Measurements from ENCODE around the gene MYO16. TPM values are rescaled to one million over a fixed set of nuclear protein-coding genes. Genes with fewer than 3 reads are reported as not detected.
"Not testable (repeated sequence)": the region's sequence is repeated elsewhere in the genome, so short reads cannot be mapped to it uniquely, and the experiment has no call there.

Gene MYO16
- total RNA-seq, 2 donors from 2014 or later: 1.6 to 3.2 TPM

GRCh38 chr13:108985166-108985565, 355.8 kb downstream of the MYO16 start:
- no peak for DNase-seq
- intact Hi-C loops (cut with DNase I): no loop called here
- ATAC-seq: no peak

GRCh38 chr13:108987517-108987916, 358.1 kb downstream of the MYO16 start:
- intact Hi-C loops (cut with DNase I): no loop called here
- DNase-seq: no peak
- ATAC-seq: peak in 1 of 2 donors; percentile 63

DNA sequence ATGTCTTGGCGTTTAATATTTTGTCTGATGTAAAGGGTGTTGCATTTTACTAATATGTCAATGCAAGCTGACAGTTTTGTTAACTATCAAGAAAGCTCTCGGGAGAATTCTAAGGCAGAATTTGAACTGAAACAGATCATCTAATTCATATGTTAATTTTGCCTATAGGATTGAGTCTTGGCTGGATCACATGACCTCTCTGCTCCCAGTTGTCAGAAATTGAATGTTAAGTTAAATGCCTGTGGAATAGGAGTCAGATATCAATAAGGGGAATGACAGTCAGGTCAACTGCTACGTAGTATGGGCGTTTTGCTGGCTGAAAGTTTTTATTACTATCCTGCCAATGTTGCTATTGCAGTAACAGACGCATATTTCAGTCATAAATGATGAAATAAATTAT, 358.5 kb downstream of the MYO16 start:
- ATAC-seq: peak in 1 of 2 donors; percentile 34
- intact Hi-C loops (cut with DNase I): no loop called here

DNA sequence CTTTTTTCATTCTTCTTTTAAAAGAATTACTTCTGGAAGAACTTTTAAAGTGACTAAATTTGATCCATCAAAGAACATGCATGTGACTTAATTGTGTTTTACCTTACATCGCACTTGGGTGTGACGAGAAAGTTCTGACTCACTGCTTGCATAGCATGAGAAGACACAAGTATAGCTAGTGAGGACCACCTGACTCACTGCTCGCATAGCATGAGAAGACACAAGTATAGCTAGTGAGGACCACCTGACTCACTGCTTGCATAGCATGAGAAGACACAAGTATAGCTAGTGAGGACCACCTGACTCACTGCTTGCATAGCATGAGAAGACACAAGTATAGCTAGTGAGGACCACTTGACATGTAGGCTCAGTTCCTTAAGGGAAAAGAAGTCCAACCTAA, 362.0 kb downstream of the MYO16 start:
- intact Hi-C loops (cut with DNase I); DNase-seq; ATAC-seq: not testable (repeated sequence)

More for the DNA sequence above, 358.5 kb downstream of the MYO16 start:
- no peak for DNase-seq

GRCh38 chr13:108993346-108993745, 363.9 kb downstream of the MYO16 start:
- ATAC-seq (no peak), DNase-seq (no peak)
- intact Hi-C loops (cut with DNase I): no loop called here

DNA sequence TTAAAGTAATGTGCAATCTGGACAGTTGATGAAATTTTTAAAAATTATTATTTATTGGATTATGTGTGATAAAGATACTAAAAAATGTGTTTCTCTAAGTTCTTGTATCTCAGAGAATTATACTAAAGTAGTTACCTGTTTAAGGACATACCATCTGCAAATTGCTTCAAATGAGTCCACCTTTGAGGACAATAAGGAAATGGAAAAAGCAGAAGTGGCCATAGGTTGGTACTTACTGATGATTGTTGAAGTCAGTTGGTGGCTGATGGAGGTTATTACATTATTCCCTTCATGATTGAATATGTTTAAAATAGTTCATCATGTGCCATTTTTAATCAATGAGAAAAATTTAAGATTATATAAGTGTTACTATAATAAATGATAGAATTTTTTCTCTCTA, 367.0 kb downstream of the MYO16 start:
- ATAC-seq (no peak), DNase-seq (no peak)
- intact Hi-C loops (cut with DNase I): no loop called here

GRCh38 chr13:109000207-109000606, 370.8 kb downstream of the MYO16 start:
- intact Hi-C loops (cut with DNase I): no loop called here
- ATAC-seq (no peak), DNase-seq (no peak)

GRCh38 chr13:109002934-109003333, 373.5 kb downstream of the MYO16 start:
- intact Hi-C loops (cut with DNase I): no loop called here
- ATAC-seq (no peak), DNase-seq (no peak)

DNA sequence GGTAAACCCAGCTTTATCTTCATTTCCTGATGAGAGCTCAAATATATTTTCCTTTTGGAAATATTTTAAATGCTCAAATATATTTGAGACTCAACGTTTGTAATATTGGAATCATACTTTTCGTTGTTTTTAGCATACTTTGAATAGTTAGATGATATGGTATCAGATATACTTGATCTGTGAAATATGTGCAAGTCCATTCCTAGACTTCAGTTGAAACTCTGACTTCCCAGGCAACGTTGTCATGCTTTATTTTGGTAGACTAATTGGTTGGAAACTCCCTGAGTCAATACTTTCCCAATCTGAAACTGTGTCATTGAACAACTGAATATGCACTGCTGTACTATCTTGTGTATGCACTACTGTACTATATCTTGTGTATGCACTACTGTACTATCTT, 378.5 kb downstream of the MYO16 start:
- no peak for DNase-seq
- ATAC-seq: no peak
- intact Hi-C loops (cut with DNase I): no loop called here

- ATAC-seq: no peak
- DNase-seq: no peak
- intact Hi-C loops (cut with DNase I): no loop called here
Measured at GRCh38 chr13:109009756-109010155, 380.3 kb downstream of the MYO16 start.

DNA sequence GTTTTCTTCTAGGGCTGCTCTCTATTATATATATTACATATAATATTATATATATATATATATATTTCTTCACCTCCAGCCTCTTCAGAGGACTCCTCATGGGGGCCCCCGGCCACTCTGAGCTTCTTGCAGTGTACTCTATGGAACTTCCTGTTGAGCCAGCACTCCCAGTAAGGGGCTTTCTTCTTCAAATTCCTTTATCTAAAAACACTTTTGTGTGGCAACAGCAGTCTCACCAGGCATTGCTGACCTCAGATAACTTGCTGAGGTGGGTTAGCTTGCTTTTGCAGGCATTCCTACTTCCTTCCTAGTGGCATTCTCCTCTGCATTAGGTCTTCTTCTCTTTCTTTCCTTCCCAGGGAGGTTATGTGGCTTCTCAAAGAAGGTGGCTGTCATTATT, 381.5 kb downstream of the MYO16 start:
- ATAC-seq: no peak
- intact Hi-C loops (cut with DNase I): no loop called here
- no peak for DNase-seq

- no peak for ATAC-seq
- intact Hi-C loops (cut with DNase I): no loop called here
- no peak for DNase-seq
Measured at GRCh38 chr13:109012115-109012514, 382.7 kb downstream of the MYO16 start.

DNA sequence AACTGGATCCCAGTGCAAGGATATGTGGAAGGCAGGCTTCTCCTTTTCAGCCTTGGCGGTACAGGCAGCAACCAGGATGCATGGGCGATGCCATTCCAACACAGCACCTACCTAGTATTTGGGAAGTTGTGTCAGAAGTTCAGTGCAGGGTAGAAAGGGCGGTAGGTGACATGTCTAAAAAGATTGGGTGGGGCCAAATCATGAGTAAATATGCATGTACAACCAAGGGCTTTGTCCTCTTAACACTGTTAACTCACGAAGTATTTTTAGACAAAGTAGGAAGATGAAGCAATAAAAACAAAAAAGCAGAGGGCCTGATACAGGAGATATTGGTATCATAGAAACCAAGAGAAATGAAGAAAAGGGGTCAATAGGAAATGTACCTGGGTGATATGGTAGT, 392.1 kb downstream of the MYO16 start:
- ATAC-seq (no peak), DNase-seq (no peak)
- intact Hi-C loops (cut with DNase I): no loop called here

DNA sequence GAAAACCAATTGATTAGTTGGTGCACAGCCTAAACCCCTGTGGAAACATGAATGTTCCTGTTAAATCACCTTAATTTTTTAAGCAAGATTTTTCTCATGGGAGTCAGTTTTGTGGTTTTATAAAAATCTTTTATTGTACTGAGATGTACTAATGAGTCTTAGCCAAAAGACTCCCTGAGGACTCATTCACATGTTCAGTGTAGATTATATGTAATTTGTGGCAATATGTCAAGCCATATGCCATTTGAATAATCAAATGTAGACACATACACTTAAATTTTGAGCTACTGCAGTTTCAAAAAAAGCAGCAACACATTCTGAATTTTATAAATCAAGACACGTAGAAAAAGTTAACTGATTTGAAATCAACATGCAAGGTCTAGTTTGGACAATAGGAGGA, 395.2 kb downstream of the MYO16 start:
- ATAC-seq (no peak), DNase-seq (no peak)
- intact Hi-C loops (cut with DNase I): no loop called here

GRCh38 chr13:109026266-109026665, 396.9 kb downstream of the MYO16 start:
- DNase-seq (no peak), ATAC-seq (no peak)
- intact Hi-C loops (cut with DNase I): no loop called here

DNA sequence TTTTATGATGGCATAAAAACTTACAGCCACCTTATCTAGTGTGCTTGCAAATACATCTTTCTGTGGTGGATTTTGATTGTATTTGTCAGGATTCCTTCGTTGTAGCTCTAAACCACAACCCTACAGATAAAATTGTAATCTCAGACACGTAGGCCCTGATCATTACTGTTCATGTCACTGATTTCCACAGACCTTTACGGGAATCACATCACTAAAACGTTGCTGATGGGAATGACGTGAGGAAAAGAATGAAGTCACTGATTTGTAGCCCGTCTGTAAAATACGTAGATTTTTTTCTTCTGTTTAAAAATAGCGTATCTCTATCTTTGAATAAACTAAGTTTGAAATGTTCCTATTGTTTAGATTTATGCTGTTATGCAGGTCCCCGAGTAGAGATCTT, 399.2 kb downstream of the MYO16 start:
- ATAC-seq (no peak), DNase-seq (no peak)
- intact Hi-C loops (cut with DNase I): no loop called here

DNA sequence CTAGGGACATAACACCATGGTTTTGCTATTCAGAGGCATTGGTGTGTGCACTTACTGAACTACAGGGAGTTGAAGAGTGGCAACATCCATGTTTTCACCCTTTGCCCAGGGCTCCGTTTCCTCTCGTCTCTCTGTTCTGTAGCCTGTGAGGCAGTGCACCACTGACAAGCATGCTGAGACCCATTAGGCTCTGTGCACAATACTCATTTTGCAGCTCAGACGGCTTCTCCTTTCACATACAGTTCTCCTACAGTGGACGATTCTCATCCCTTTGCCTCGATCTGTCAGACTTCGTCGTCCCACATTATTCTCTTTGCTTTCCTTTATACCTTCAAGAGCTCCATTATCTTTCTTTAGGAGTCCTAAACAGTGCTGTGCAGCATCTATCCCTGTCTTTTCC, 403.7 kb downstream of the MYO16 start:
- intact Hi-C loops (cut with DNase I): no loop called here
- ATAC-seq (no peak), DNase-seq (no peak)

- intact Hi-C loops (cut with DNase I): no loop called here
- no peak for DNase-seq
- ATAC-seq: no peak
Measured at GRCh38 chr13:109036078-109036780, 406.8 kb downstream of the MYO16 start.

- ATAC-seq (no peak), DNase-seq (no peak)
- intact Hi-C loops (cut with DNase I): no loop called here
Measured at GRCh38 chr13:109043636-109044035, 414.2 kb downstream of the MYO16 start.

DNA sequence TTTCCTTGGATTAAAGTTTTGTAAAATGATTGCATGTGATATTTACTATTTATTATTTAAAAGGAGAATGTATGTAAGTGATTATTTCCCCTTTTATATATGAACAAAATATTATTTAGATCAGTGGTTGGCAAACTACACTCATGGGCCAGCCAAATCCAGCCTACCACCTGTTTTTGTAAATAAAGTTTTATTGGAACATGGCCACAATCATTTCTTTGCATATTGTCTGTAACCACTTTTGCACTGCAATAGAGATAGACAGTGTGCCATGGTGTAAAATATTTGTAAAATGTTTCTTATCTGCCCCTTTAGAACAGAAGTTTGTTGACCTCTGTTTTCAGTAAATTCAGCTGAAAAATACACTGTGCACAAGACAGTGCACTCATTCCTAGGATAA, 426.4 kb downstream of the MYO16 start:
- DNase-seq (no peak), ATAC-seq (no peak)
- intact Hi-C loops (cut with DNase I): no loop called here

DNA sequence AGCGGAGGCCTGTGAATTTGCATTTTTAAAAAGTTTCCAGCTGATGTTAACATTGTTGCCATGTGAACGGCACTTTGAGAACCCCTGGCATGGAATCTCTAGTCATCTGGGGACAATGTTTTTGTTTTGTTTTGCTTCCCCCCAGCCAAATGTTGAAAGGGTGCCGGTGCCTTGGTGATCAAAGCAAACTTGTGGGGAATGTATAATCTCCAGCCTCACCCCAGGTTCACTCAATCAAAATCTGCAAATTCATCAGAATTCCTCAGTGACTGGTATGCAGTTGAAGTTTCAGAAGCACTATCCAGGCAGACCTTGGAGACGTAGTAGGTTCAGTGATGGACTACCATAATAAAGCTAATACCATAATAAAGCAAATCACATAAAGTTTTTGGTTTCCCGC, 428.7 kb downstream of the MYO16 start:
- no peak for ATAC-seq
- intact Hi-C loops (cut with DNase I): no loop called here
- DNase-seq: no peak

- DNase-seq: no peak
- no peak for ATAC-seq
- intact Hi-C loops (cut with DNase I): no loop called here
Measured at GRCh38 chr13:109072505-109072904, 443.1 kb downstream of the MYO16 start.
